RWPE2 (cell line): Measurements from ENCODE around the gene THOC7.
A peak's percentile ranks its signal among the peaks of the same experiment; 100 is the strongest.

Experiments
- ATAC-seq: fragments of 200-7000 bp; cut with Tn5 transposase; 3 replicates; pipeline ENCODE4 v1.9.1; 2021; ENCODE audit warnings: low read depth
- DNase-seq: peaks from one replicate; pipeline ENCODE4 v3.0.0-alpha.2; 2020; ENCODE audit warnings: low spot score
- H3K27ac ChIP-seq: fragments of 450-650 bp; 2 replicates; pipeline ENCODE4 v1.5.1; 2017; ENCODE audit warnings: mild to moderate bottlenecking; ENCODE audit not compliant: poor library complexity, severe bottlenecking
- H3K27me3 ChIP-seq: fragments of 250-450 bp; sonication (Bioruptor Pico); 2 replicates; pipeline ENCODE4 v1.5.1; 2021; ENCODE audit warnings: mild to moderate bottlenecking, moderate library complexity; ENCODE audit not compliant: insufficient read depth, poor library complexity, severe bottlenecking
- H3K36me3 ChIP-seq: fragments of 250-450 bp; sonication (Bioruptor Pico); 2 replicates; pipeline ENCODE4 v1.5.1; 2020; ENCODE audit warnings: low read depth, mild to moderate bottlenecking, moderate library complexity
- H3K4me1 ChIP-seq: fragments of 250-450 bp; sonication (Bioruptor Pico); 2 replicates; pipeline ENCODE4 v1.5.1; 2021; ENCODE audit warnings: mild to moderate bottlenecking, moderate library complexity; ENCODE audit not compliant: insufficient read depth, poor library complexity, severe bottlenecking
- H3K4me3 ChIP-seq: fragments of 250-450 bp; sonication (Bioruptor Pico); 2 replicates; pipeline ENCODE4 v1.5.1; 2021; ENCODE audit warnings: mild to moderate bottlenecking, moderate library complexity; ENCODE audit not compliant: severe bottlenecking
- H3K9me3 ChIP-seq: fragments of 250-450 bp; sonication (Bioruptor Pico); 2 replicates; pipeline ENCODE4 v1.5.1; 2021; ENCODE audit warnings: mild to moderate bottlenecking, moderate library complexity; ENCODE audit not compliant: severe bottlenecking
- CTCF ChIP-seq: fragments of 450-650 bp; IDR thresholded peaks from one replicate; pipeline ENCODE4 v1.5.1; 2017; ENCODE audit warnings: mild to moderate bottlenecking, moderate library complexity; ENCODE audit not compliant: poor library complexity, severe bottlenecking

The THOC7 gene

GRCh38 chr3:63830526-63830925 is 33.1 kb downstream of the THOC7 start:
- no peak overlapping the region for H3K27ac ChIP-seq
- H3K27me3 ChIP-seq, result no peaks in the 10 kb centered on the region
- no peak for DNase-seq
- H3K4me1 ChIP-seq, result no peaks in the 10 kb centered on the region
- peaks cover 38% of the 10 kb centered on the region for H3K36me3 ChIP-seq
- no peak overlapping the region for H3K4me3 ChIP-seq
- no peak for TF ChIP-seq CTCF
- no peaks in the 10 kb centered on the region for H3K9me3 ChIP-seq
- ATAC-seq, result no peak

GRCh38 chr3:63824309-63824708 is 39.3 kb downstream of the THOC7 start:
- Histone ChIP-seq H3K9me3 (no peaks in the 10 kb centered on the region), H3K4me1 (peaks cover 15% of the 10 kb centered on the region), H3K27me3 (no peaks in the 10 kb centered on the region), H3K27ac (peak overlapping the region; percentile 62), H3K36me3 (no peaks in the 10 kb centered on the region), H3K4me3 (no peak overlapping the region)
- peak; percentile 63 for DNase-seq
- ATAC-seq, result peak; percentile 93
- TF ChIP-seq CTCF, result no peak

- no peak for TF ChIP-seq CTCF
Measured at GRCh38 chr3:63819151-63819398, 44.5 kb downstream of the THOC7 start, which contains the start of gene C3orf49. C3orf49 (plus strand) TSS chr3:63819299; CDS start chr3:63819472, 173 bp downstream.

GRCh38 chr3:63818282-63819150 is 45.1 kb downstream of the THOC7 start:
- H3K4me1 ChIP-seq, result no peaks in the 10 kb centered on the region
- H3K4me3 ChIP-seq, result no peak overlapping the region
- no peak overlapping the region for H3K27ac ChIP-seq
- no peak for DNase-seq
- no peaks in the 10 kb centered on the region for H3K36me3 ChIP-seq
- H3K27me3 ChIP-seq, result no peaks in the 10 kb centered on the region
- peak; percentile 58; the same call in 2 of the 3 replicates for ATAC-seq
- H3K9me3 ChIP-seq, result no peaks in the 10 kb centered on the region
- peak; percentile 91 for TF ChIP-seq CTCF

More at GRCh38 chr3:63819151-63819398, 44.5 kb downstream of the THOC7 start, which contains the start of gene C3orf49:
- Histone ChIP-seq H3K27me3 (no peaks in the 10 kb centered on the region), H3K4me3 (no peak within 1 kb of the TSS), H3K36me3 (no peaks in the 10 kb centered on the region), H3K4me1 (peaks cover 3% of the 10 kb centered on the region), H3K27ac (no peak within 1 kb of the TSS), H3K9me3 (no peaks in the 10 kb centered on the region)
- no peak for DNase-seq
- ATAC-seq, result no peak

GRCh38 chr3:63817225-63817624 is 46.4 kb downstream of the THOC7 start:
- no peak for ATAC-seq
- Histone ChIP-seq H3K27ac (no peak overlapping the region), H3K4me1 (no peaks in the 10 kb centered on the region)

More at GRCh38 chr3:63817225-63817624, 46.4 kb downstream of the THOC7 start:
- no peaks in the 10 kb centered on the region for H3K36me3 ChIP-seq
- no peaks in the 10 kb centered on the region for H3K9me3 ChIP-seq
- TF ChIP-seq CTCF, result no peak
- DNase-seq, result no peak
- H3K27me3 ChIP-seq, result no peaks in the 10 kb centered on the region
- H3K4me3 ChIP-seq, result no peak overlapping the region
